ENCODE results near the gene FAM83B.

DNA sequence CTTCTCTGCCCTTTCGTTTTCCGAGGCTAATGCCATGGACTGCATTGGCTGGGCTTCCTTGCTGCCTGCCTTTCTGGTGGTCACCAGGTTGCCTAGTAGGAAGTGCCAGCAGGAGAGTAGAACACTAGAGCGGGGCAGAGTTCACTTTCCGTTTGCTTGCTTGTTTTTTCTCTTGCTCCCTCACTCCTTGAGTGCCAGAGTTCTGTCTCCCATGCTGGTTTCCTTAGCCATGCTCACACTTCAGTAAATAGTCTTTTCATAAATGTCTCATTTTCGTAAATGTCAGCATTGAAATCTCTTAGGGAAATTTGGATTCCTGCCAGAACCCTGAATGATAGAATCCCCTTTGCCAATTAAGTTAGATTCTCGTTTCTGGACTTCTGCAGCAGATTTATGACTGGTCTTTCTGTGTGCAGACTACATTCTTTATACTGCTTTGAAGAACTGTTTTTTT is 63.9 kb downstream of the FAM83B start:
- TF ChIP-seq, protein P1, sequence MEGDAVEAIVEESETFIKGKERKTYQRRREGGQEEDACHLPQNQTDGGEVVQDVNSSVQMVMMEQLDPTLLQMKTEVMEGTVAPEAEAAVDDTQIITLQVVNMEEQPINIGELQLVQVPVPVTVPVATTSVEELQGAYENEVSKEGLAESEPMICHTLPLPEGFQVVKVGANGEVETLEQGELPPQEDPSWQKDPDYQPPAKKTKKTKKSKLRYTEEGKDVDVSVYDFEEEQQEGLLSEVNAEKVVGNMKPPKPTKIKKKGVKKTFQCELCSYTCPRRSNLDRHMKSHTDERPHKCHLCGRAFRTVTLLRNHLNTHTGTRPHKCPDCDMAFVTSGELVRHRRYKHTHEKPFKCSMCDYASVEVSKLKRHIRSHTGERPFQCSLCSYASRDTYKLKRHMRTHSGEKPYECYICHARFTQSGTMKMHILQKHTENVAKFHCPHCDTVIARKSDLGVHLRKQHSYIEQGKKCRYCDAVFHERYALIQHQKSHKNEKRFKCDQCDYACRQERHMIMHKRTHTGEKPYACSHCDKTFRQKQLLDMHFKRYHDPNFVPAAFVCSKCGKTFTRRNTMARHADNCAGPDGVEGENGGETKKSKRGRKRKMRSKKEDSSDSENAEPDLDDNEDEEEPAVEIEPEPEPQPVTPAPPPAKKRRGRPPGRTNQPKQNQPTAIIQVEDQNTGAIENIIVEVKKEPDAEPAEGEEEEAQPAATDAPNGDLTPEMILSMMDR (IDR thresholded peaks at IDR 0.05), result no peak
- TF ChIP-seq, protein P2, sequence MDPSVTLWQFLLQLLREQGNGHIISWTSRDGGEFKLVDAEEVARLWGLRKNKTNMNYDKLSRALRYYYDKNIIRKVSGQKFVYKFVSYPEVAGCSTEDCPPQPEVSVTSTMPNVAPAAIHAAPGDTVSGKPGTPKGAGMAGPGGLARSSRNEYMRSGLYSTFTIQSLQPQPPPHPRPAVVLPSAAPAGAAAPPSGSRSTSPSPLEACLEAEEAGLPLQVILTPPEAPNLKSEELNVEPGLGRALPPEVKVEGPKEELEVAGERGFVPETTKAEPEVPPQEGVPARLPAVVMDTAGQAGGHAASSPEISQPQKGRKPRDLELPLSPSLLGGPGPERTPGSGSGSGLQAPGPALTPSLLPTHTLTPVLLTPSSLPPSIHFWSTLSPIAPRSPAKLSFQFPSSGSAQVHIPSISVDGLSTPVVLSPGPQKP (IDR thresholded peaks at IDR 0.05; ENCODE audit: low read depth, low read length), result no peak
- no peak for TF ChIP-seq RARB (CRISPR knock-in tag; IDR thresholded peaks at IDR 0.05)
- no peak for TF ChIP-seq POLR2A (IDR thresholded peaks at IDR 0.05; ENCODE audit: low read length)
- TF ChIP-seq CBX2 (IDR thresholded peaks at IDR 0.05; ENCODE audit: borderline replicate concordance, low read depth), result no peak
- no peak for TF ChIP-seq RCOR1 (IDR thresholded peaks at IDR 0.05; ENCODE audit: low read depth, low read length)
- TF ChIP-seq RNF2 (IDR thresholded peaks at IDR 0.05; ENCODE audit: borderline replicate concordance, low read depth), result no peak
- TF ChIP-seq, protein P3, sequence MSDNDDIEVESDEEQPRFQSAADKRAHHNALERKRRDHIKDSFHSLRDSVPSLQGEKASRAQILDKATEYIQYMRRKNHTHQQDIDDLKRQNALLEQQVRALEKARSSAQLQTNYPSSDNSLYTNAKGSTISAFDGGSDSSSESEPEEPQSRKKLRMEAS (IDR thresholded peaks at IDR 0.05), result no peak
- no peak for TF ChIP-seq MAZ (IDR thresholded peaks at IDR 0.05; ENCODE audit: borderline replicate concordance, low read depth, low read length)
- TF ChIP-seq, protein P4, sequence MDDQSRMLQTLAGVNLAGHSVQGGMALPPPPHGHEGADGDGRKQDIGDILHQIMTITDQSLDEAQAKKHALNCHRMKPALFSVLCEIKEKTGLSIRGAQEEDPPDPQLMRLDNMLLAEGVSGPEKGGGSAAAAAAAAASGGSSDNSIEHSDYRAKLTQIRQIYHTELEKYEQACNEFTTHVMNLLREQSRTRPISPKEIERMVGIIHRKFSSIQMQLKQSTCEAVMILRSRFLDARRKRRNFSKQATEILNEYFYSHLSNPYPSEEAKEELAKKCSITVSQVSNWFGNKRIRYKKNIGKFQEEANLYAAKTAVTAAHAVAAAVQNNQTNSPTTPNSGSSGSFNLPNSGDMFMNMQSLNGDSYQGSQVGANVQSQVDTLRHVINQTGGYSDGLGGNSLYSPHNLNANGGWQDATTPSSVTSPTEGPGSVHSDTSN (IDR thresholded peaks at IDR 0.05), result no peak
- no peak for TF ChIP-seq FOSL2 (IDR thresholded peaks at IDR 0.05)
- TF ChIP-seq FOSL2 (CRISPR knock-in tag; IDR thresholded peaks at IDR 0.05), result no peak

All from A549 (cell line).